Endothelial cell of umbilical vein (primary cell): ENCODE data around the gene GPR180. TPM values are rescaled to one million over a fixed set of nuclear protein-coding genes. Genes with fewer than 3 reads are reported as not detected.

Source experiments
- BruUV-seq: library from RNA; stranded (reverse); fragments of 400-500 nt; replicated peaks from 2 replicates; lab custom pipeline; 2021; lab: Mats Ljungman, UMichigan
- CTCF ChIA-PET: fragments of 300-600, 350-600 bp; sonication (Branson Sonifier 250); formaldehyde crosslinking; loops from one replicate; lab custom pipeline; 2021; ENCODE audit warnings: antibody characterized with exemption, inconsistent platforms; lab: Charles Lee
- POLR2A ChIA-PET: fragments of 300-600, 350-600 bp; sonication (Branson Sonifier 250); formaldehyde crosslinking; loops from one replicate; lab custom pipeline; 2021; ENCODE audit warnings: antibody characterized with exemption, inconsistent platforms; lab: Charles Lee
- DNase-seq: peaks from one replicate; pipeline ENCODE4 v3.0.0-alpha.2; 2011; ENCODE audit warnings: low read depth, low spot score
- FAIRE-seq: peaks from 2 replicates; lab custom pipeline; 2011; peaks lifted over from hg19 to GRCh38; lab: Jason Lieb, UNC
- H2AFZ ChIP-seq: 2 replicates; pipeline ENCODE4 v1.6.0; 2012; ENCODE audit warnings: low read depth, low read length, control low read depth, inconsistent platforms
- H3K27ac ChIP-seq: 2 replicates; pipeline ENCODE4 v1.5.1; 2011; ENCODE audit warnings: low read depth, mild to moderate bottlenecking, control low read depth, low read length, moderate library complexity; ENCODE audit not compliant: insufficient read depth
- H3K27me3 ChIP-seq, 2 experiments: 2 replicates each; pipeline versions ENCODE4 v1.6.0 to v1.6.1; 2011; ENCODE audit warnings: low read length in 2 of 2, mixed read lengths in 1 of 2; ENCODE audit not compliant: control insufficient read depth in 2 of 2, insufficient read depth in 2 of 2
- H3K36me3 ChIP-seq, 2 experiments: 2 replicates in 1 of 2; 3 replicates in 1 of 2; pipeline ENCODE4 v1.5.1; 2011; ENCODE audit warnings: low read length in 2 of 2, mild to moderate bottlenecking in 1 of 2, moderate library complexity in 1 of 2; ENCODE audit not compliant: control insufficient read depth in 2 of 2, insufficient read depth in 2 of 2; ENCODE audit errors: extremely low read depth in 1 of 2
- H3K4me1 ChIP-seq: 3 replicates; pipeline ENCODE4 v1.5.1; 2011; ENCODE audit warnings: mild to moderate bottlenecking, low read length; ENCODE audit not compliant: control insufficient read depth, insufficient read depth; ENCODE audit errors: extremely low read depth
- H3K4me2 ChIP-seq: 2 replicates; pipeline ENCODE4 v1.6.1; 2011; ENCODE audit warnings: low read length, control low read depth, mixed read lengths; ENCODE audit not compliant: insufficient read depth
- H3K4me3 ChIP-seq, 3 experiments: fragments of 200-600 bp in 1 of 3; sonication (generic), shearing (Covaris generic) in 1 of 3; replicated peaks in 1 of 3; 2 replicates each; pipeline ENCODE4 v1.5.1; 2011 to 2016; ENCODE audit warnings: control low read depth in 3 of 3, low read length in 3 of 3, mild to moderate bottlenecking in 2 of 3, inconsistent platforms in 1 of 3, low read depth in 1 of 3, moderate library complexity in 1 of 3; ENCODE audit not compliant: insufficient read depth in 1 of 3
- H3K79me2 ChIP-seq: 2 replicates; pipeline ENCODE4 v1.6.0; 2012; ENCODE audit warnings: low read length, inconsistent platforms; ENCODE audit not compliant: control insufficient read depth, insufficient read depth
- H3K9ac ChIP-seq: replicated peaks from 2 replicates; pipeline ENCODE3; 2011; ENCODE audit warnings: low read length, control low read depth; ENCODE audit not compliant: insufficient read depth; ENCODE audit errors: extremely low read depth
- H3K9me1 ChIP-seq: replicated peaks from 3 replicates; pipeline ENCODE4 v1.6.0; 2011; ENCODE audit warnings: mild to moderate bottlenecking, low read length; ENCODE audit not compliant: control insufficient read depth, insufficient read depth; ENCODE audit errors: extremely low read depth
- H3K9me3 ChIP-seq: replicated peaks from 2 replicates; pipeline ENCODE4 v1.5.1; 2012; ENCODE audit warnings: low read length, inconsistent platforms; ENCODE audit not compliant: control insufficient read depth, insufficient read depth
- H4K20me1 ChIP-seq: replicated peaks from 2 replicates; pipeline ENCODE3; 2011; ENCODE audit warnings: mild to moderate bottlenecking, low read length; ENCODE audit not compliant: control insufficient read depth, insufficient read depth; ENCODE audit errors: extremely low read depth
- CTCF ChIP-seq, 2 donors: IDR thresholded peaks; 1 replicate in 1 of 2; 2 replicates in 1 of 2; pipeline ENCODE4 v1.5.1; 2011; ENCODE audit warnings: low read length in 2 of 2, mild to moderate bottlenecking in 2 of 2, moderate library complexity in 2 of 2, control low read depth in 1 of 2, inconsistent platforms in 1 of 2, low read depth in 1 of 2; ENCODE audit not compliant: insufficient read depth in 1 of 2; ENCODE audit errors: extremely low read depth in 1 of 2
- EZH2 ChIP-seq: IDR thresholded peaks from 2 replicates; pipeline ENCODE4 v1.6.1; 2012; ENCODE audit warnings: borderline replicate concordance, low read depth, mild to moderate bottlenecking, moderate library complexity, low read length, inconsistent platforms; ENCODE audit not compliant: severe bottlenecking
- FOS ChIP-seq: IDR thresholded peaks from 2 replicates; pipeline ENCODE4 v1.6.1; 2011; ENCODE audit warnings: mild to moderate bottlenecking, low read length, moderate library complexity, borderline replicate concordance; ENCODE audit not compliant: insufficient read depth
- GATA2 ChIP-seq: IDR thresholded peaks from 2 replicates; pipeline ENCODE4 v1.7.0; 2011; ENCODE audit warnings: low read depth, mild to moderate bottlenecking, moderate library complexity, mixed read lengths, low read length; ENCODE audit not compliant: insufficient read length, insufficient read depth
- JUN ChIP-seq: IDR thresholded peaks from 2 replicates; pipeline ENCODE4 v1.6.1; 2011; ENCODE audit warnings: borderline replicate concordance, low read depth; ENCODE audit not compliant: insufficient read length, insufficient read depth
- MAX ChIP-seq: IDR thresholded peaks from 2 replicates; pipeline ENCODE4 v1.6.1; 2011; ENCODE audit not compliant: insufficient read depth, insufficient read length
- MYC ChIP-seq: IDR thresholded peaks from one replicate; pipeline ENCODE4 v1.6.1; 2011; ENCODE audit warnings: mild to moderate bottlenecking, low read depth, low read length
- POLR2A ChIP-seq: IDR thresholded peaks from 2 replicates; pipeline ENCODE4 v1.6.1; 2012; ENCODE audit warnings: low read depth, mild to moderate bottlenecking, control low read depth, low read length
- POLR2AphosphoS5 ChIP-seq: IDR thresholded peaks from 2 replicates; pipeline ENCODE4 v1.6.1; 2012; ENCODE audit warnings: low read depth, mild to moderate bottlenecking, control low read depth, low read length, moderate library complexity; ENCODE audit not compliant: insufficient read depth
- dilution Hi-C: fragments of 300-500 bp; cut with MboI; formaldehyde crosslinking; loops from one replicate; pipeline ENCODE4 v1.15.0; 2019; ENCODE audit warnings: low sequenced_read_pairs; ENCODE audit not compliant: extremely low pct_ligation_motif_present
- intact Hi-C: fragments of 100-400 bp; cut with micrococcal nuclease; formaldehyde crosslinking; loops from one replicate; pipeline ENCODE4 v1.10.0; 2022
- polyA plus RNA-seq, 4 experiments: library from polyadenylated mRNA; depleted of rRNA in 3 of 4; stranded (reverse) in 3 of 4; unstranded in 1 of 4; fragments of >200 nt; gene quantifications; 2 replicates each; pipeline versions ENCODE4 v1.2.1 to v1.2.3, GENCODE V29; 2011 to 2012; ENCODE audit warnings: missing spikeins in 1 of 4
- total RNA-seq: library from RNA; stranded (reverse); gene quantifications from 2 replicates; pipeline ENCODE4 v1.2.3, GENCODE V29; 2021

Gene GPR180
- total and polyA plus RNA-seq, 2 donors (not counting 3 experiments of a cell fraction or from before 2014, with no cell fraction given): 3.1 to 8.3 TPM

GRCh38 chr13:94609196-94609595, 7.5 kb downstream of the GPR180 start:
- TF ChIP-seq MYC (no peak), MAX (no peak), FOS (no peak), JUN (no peak), POLR2AphosphoS5 (no peak), EZH2 (no peak), GATA2 (no peak), CTCF (IDR thresholded peaks at IDR 0.05; ENCODE audit: extremely low read depth in 1 of 2, insufficient read depth in 1 of 2, low read depth in 1 of 2, low read length in 2 of 2) (no peak), POLR2A (no peak)
- Histone ChIP-seq H3K27ac (no peak overlapping the region), H3K4me2 (no peak overlapping the region), H3K9ac (no peak overlapping the region), H3K27me3 (no peaks in the 10 kb centered on the region), H3K4me1 (no peaks in the 10 kb centered on the region), H3K4me3 (no peak overlapping the region), H4K20me1 (peaks cover 2% of the 10 kb centered on the region), H3K9me3 (no peaks in the 10 kb centered on the region), H3K9me1 (no peaks in the 10 kb centered on the region), H3K36me3 (peaks cover 6 to 13% of the 10 kb centered on the region in 2 experiments), H2AFZ (no peak overlapping the region), H3K79me2 (peaks cover 11% of the 10 kb centered on the region)
- FAIRE-seq (no peak), DNase-seq (no peak)
- POLR2A ChIA-PET: no interaction called here
- intact Hi-C loops (no loop called here), dilution Hi-C loops (no loop called here)
- CTCF ChIA-PET: interaction anchor here (1.1 to 1.8 kb wide), 3 partner anchors 8 to 173 kb away, joined by 3 to 8 read pairs (median 5); partner anchors contain the start of gene TGDS
- BruUV-seq: no TSS peak
